ENCODE measurements around the gene CIB4. TPM values are rescaled to one million over a fixed set of nuclear protein-coding genes. Genes with fewer than 3 reads are reported as not detected.

CIB4 gene
- polyA plus RNA-seq, 1 donor: 0.48 TPM

GRCh38 chr2:26609205-26609631 is 31.9 kb downstream of the CIB4 start:
- no peak for DNase-seq

- DNase-seq: no peak
Observed at GRCh38 chr2:26608557-26608956, 32.6 kb downstream of the CIB4 start.

- DNase-seq: no peak
Observed at GRCh38 chr2:26607698-26608097, 33.5 kb downstream of the CIB4 start.

DNA sequence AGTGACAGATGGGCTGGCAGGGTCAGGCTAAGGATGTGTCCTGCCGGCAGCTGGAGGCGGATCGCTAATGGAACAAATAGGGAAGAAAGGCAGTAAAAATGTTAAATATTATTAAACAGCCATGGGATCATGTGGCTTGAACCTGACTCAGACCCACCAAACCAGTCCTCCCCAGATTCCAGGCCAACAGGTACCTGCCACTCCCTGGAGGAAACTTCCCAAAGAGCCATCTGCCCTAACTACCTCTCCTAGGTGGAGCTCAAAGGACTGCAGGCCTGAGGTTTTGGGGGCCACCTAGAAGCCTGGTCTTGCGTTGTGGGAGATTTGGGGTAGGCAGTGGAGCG is 34.3 kb downstream of the CIB4 start:
- DNase-seq: no peak

- no peak for DNase-seq
Observed at GRCh38 chr2:26605999-26606846, 34.9 kb downstream of the CIB4 start.

DNA sequence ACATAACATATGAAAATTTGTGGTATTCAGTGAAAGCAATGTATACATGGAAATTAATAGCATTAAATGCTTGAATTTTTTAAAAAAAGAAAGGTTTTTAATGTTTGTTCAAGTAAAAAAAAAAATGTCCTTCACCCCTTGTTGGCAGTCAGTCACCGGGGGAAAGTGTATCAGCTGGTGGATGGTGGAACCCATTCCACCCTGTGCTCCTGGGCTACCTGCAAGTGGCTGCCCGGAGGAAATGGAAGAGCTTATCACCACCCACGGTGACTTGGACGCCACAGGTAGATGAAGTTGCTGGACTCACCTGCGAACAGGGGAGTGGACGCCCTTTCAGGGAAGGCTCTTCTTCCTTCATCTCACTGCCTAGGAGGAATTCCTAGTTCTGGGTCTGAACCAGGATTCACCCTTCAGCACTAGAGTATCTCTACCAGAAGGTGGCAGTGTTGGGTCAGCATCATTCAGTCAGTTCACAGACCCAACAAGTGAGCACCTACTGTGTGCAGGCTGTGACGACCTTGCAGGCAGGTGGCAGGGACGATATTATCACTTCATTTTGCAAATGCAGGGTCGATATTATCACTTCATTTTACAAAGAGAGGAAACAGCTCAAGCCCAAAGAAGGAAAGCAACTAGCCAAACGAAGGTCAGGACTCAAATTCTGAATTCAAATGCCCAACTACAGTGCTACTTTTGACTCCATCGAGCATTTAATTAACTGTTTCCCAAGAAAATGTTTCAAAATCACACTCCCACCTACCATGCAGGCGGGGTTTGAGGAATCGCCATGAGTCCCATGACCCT is 35.8 kb downstream of the CIB4 start:
- peak; percentile 51 for DNase-seq

GRCh38 chr2:26602575-26602974 is 38.6 kb downstream of the CIB4 start:
- DNase-seq: no peak

GRCh38 chr2:26599387-26599786 is 41.8 kb downstream of the CIB4 start:
- DNase-seq: no peak

DNA sequence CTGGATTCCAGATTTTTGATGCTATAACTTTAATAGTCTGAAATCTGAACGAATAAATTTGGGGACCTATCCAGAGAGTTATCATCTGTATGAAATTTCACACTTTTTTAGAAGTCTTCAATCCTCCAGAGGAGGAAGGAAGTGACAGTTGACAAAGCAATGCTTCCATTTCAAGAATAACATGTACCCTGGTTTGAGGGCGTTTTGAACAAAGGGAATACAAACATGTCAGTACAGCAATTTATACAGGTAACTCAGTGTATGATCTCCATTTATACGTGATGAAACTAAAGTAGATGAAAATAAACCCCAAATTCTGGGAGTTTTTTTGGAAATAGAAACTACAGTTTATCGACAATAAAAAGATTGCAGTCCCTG is 42.2 kb downstream of the CIB4 start:
- DNase-seq: no peak

DNA sequence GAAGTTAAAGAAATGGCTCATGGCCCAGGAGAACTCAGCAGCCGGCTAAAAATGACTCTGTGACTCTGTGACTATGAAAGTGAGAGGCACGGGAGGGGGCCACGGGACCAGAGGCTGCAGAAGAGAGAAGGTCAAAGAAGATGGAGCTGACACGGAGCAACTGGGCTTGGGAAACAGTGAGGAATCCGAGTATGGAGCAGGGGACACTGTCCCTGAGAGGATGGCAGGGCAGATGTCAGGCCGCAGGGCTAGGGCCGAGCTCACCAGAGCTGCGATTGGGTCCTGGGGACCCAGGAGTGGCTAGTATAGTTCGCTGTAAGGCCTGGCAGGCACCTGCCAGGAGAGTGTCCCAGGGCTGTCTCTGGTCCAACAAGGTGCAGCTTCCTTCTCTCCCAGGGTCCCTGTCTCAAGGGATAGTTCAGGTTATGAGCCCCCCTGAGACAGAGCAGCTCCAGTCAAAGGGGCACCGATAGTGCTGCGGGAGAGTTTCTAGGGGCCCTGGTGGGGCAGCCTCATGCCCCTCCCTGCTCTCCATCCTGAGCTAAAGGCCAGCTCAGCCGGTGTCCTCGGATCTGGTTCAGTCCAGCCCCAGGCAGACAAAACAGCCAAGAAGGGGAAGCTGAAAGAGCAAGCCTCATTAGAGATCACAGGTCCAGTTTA is 42.7 kb downstream of the CIB4 start:
- DNase-seq: no peak

- DNase-seq: no peak
Observed at GRCh38 chr2:26597197-26597596, 44.0 kb downstream of the CIB4 start.

- no peak for DNase-seq
Observed at GRCh38 chr2:26595146-26595545, 46.0 kb downstream of the CIB4 start.

DNA sequence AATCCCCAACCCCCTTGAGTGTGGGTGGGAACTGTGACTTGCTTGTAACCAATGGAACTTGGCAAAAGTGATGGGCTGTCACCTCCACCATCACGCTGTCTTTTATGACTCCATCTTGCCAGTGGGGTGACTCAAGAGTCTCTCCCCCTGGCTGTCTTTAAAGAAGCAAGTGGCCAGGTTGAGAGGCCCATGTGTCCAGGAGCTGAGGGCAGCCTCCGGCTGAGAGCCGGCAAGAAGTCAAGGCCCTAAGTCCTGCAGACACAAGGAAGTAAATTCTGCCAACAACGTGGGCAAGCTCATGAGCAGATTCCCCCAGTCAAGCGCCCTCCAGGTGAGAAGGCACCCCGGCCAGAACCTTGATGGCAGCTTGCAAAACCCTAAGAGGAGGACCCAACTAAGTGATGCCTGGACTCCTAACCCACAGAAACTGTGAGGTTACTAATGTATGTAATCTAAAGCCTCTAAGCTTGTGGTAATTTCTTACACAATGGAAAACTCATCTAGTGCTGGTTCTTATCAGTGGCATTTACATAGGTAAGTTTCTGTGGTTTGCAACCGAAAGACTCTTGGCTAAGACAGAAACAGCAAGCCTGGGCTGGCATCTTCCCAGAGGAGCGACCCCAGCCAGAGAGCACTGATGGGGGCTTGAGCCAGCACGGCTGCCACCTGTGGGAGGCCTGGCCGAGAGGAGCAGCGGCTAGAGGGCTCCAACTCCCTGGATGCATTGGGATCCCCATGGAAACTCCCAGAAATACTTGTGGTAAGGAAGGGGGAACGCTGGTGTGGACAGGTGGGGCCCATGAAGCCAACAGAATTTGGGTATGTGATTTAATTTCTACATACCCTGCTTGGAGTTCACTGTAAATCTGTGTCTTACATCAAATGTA is 49.3 kb downstream of the CIB4 start:
- DNase-seq: no peak

- DNase-seq: no peak
Observed at GRCh38 chr2:26590980-26591618, 50.1 kb downstream of the CIB4 start.

GRCh38 chr2:26590508-26590907 is 50.7 kb downstream of the CIB4 start:
- DNase-seq: no peak

DNA sequence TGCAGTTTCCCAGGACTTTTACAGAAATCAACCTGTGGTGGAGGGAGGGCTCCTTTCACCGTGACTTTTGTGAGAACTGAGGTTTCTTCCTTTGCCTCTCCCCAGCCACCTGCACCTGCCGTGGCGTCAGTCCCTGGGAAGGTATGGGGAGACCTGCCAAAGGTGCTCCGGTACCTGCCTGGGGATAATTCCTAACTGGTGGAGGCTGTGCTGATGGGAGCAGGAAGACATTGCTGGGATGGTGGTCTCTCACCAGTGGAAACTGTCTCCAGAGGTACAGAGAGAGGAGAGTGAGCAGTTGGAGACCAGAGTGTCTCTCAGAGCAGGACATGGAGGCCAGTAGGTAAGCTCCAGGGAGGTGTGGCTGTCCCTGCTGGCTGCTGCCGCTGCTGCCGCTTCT is 52.6 kb downstream of the CIB4 start:
- DNase-seq: no peak

DNA sequence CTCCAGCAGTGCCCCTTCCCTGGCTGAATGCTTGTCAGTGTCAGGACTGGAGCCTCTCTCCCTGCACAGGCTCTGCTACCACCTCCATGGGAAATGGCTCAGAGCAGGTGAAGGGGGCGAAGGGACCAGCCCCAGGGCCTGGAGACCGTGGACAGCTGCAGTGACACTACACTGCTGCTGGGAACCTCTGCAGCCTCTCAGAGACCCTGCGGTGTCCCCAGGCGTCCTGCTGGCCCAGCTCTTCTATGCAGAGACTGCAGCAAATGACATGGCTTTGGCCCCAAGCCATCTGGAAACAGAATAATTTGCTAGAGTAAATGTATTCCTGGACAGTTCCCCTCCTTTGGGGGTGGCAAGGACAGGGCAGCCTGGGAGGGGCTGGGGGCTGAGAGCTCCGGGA is 53.2 kb downstream of the CIB4 start:
- no peak for DNase-seq

DNA sequence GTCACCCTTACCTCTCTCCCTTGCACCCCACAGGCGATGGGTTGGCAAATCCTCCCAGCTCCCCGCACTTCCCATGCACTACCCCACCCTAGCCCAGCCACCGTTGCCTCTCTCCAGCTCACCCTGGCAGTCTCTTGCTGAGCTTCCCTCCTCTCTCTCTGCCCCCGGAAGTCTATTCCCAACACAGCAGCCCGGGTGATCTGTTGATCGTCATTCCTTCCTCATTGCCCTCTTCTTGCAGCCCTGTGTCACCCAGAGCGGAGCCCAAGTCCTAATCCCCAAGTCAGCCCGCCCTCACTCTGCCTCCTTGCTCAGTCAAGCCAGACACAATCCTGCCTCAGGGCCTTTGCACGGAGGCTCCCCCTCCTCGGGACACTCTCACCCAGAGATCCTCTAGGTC is 55.2 kb downstream of the CIB4 start:
- DNase-seq: no peak

DNA sequence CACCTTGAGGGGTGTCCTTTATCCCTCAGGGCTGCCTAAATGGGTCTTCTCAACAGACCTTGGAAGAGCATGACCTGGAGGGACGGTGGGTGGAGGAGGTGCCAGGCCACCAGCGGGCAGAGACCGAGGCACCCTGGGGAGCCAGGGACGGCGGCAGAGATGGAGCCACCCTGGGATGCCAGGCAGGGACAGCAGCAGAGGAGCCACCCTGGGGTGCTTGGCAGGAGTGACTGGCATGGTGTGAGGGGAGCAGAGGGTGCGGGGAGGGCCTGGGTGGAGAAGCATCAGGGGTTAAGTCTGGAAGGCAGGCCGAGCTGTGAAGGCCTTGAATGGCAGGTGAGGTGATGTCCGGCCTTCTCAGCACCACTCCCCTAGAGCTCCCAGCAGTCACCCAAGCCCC is 56.1 kb downstream of the CIB4 start:
- no peak for DNase-seq

GRCh38 chr2:26584656-26585055 is 56.5 kb downstream of the CIB4 start:
- no peak for DNase-seq

- no peak for DNase-seq
Observed at GRCh38 chr2:26584191-26584590, 57.0 kb downstream of the CIB4 start.
